NCI-H2107 treated with DMSO at 0.1 percent for 48 hours (cell line): Measurements from ENCODE around the gene PSME3.
A peak's percentile ranks its signal among the peaks of the same experiment; 100 is the strongest.

Source experiments
- DNase-seq: peaks from one replicate; lab custom pipeline; 2025; ENCODE audit not compliant: unreplicated experiment; lab: John Stamatoyannopoulos, UW

The PSME3 gene, protein sequence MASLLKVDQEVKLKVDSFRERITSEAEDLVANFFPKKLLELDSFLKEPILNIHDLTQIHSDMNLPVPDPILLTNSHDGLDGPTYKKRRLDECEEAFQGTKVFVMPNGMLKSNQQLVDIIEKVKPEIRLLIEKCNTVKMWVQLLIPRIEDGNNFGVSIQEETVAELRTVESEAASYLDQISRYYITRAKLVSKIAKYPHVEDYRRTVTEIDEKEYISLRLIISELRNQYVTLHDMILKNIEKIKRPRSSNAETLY

DNA sequence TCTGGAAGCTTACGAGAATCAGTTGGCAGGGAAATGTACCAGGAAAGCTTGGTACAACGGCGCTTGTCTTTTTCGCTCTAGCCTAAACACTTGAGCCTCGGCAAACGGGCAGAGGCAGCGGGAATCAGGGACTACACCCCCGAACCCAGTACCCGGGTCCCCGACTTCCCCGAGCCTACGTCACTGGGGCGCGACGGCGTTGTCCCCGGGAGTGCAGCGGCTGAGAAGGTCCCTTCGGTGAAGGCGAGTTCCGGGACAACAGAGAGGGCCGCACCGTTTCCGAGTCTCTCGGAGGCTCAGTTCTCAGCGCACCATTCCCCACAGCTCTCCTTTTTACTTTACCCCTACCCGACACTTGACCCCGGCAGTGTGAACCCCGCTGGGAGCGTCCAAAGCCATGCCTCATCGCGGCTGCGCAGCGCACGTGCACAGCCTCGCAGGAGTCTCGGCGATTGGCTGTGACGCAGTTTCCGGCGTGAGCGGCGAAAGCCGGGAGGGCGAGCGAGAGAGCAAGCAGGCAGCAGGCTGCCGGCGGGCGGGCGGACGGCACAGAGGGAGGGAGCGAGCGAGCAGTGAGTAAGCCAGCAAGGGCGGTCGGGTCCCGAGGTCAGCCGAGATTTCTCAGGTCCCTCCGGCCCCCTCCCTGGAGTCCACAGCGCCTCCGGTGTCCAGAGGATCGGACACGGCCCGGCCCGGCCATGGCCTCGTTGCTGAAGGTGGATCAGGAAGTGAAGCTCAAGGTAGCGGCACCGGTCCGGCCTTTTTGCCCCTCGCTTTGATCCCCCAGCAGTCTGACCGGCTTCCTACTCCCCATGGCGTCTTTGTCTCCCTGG, at the start of gene PSME3:
Gene PSME3, plus strand, starts transcription at position 464 of the 833 bp plus-strand sequence. Its CDS starts 235 bp downstream, at position 699.
- DNase-seq: peak; percentile 62

- DNase-seq: no peak
These were observed 49.4 kb upstream of the PSME3 start for GRCh38 chr17:42783791-42784138.

DNA sequence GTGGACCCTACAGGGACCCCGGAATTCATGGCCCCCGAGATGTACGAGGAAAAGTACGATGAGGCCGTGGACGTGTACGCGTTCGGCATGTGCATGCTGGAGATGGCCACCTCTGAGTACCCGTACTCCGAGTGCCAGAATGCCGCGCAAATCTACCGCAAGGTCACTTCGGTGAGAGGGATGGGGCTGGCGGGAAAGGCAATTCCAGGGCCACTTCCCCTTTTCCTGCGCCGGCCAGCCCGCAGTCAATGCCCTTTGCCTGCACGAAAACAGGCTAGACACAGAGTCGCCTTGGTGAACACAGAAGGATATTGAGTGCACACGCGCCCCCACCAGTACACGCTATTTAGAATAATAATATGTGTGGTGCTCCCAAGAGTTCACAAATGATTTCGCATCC, 48.8 kb upstream of the PSME3 start:
- DNase-seq: no peak

DNA sequence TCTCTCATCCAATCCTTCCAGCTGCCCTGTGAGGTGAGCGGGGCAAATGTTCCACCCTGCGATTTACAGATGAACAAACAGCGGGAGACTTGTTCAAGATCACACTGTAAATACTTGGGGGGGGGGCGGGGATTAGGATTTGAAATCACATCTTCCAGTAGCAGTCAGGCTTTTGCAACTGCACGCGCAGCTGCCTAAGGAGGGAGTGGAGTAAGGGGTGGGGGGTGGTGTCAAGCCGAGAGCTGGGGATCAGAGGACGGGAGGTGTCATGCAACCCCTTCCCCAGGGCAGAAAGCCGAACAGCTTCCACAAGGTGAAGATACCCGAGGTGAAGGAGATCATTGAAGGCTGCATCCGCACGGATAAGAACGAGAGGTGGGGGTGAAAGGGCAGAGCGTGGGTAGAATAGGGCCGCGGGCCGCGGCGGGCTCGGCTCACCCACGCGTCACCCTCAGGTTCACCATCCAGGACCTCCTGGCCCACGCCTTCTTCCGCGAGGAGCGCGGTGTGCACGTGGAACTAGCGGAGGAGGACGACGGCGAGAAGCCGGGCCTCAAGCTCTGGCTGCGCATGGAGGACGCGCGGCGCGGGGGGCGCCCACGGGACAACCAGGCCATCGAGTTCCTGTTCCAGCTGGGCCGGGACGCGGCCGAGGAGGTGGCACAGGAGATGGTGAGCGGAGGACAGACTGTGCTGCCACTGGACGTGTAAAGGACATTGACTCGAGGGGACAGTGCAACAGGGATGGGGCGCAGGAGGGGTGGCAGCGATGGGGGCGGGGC, 48.2 kb upstream of the PSME3 start:
- no peak for DNase-seq

- DNase-seq: no peak
These were observed 45.9 kb upstream of the PSME3 start for GRCh38 chr17:42787266-42787665.

GRCh38 chr17:42791948-42792347, 41.2 kb upstream of the PSME3 start:
- no peak for DNase-seq

GRCh38 chr17:42792545-42792944, 40.7 kb upstream of the PSME3 start:
- no peak for DNase-seq

- DNase-seq: no peak
These were observed 38.1 kb upstream of the PSME3 start for GRCh38 chr17:42795061-42795460.

- DNase-seq: no peak
These were observed 37.7 kb upstream of the PSME3 start for GRCh38 chr17:42795465-42795864.

GRCh38 chr17:42796066-42796758, 37.0 kb upstream of the PSME3 start:
- no peak for DNase-seq

GRCh38 chr17:42797067-42798007, 35.9 kb upstream of the PSME3 start:
- no peak for DNase-seq

DNA sequence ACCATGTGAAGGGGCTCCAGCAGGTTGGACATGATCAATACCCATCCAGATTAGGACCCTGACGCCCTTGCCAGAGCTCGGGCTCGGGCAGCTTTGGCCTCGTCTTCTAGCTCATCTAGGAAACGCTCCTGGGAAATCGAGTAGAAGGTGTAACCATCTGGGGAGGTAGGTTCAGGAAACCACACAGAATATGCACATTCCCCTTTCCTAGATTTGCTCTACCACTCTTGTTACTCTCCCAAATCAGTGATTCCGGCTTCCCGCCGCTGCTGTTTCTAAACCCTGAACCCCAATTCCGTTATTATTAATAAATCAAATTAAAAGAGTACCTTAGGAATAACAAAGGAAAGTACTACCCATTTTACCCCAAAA, 35.2 kb upstream of the PSME3 start:
- DNase-seq: no peak

DNA sequence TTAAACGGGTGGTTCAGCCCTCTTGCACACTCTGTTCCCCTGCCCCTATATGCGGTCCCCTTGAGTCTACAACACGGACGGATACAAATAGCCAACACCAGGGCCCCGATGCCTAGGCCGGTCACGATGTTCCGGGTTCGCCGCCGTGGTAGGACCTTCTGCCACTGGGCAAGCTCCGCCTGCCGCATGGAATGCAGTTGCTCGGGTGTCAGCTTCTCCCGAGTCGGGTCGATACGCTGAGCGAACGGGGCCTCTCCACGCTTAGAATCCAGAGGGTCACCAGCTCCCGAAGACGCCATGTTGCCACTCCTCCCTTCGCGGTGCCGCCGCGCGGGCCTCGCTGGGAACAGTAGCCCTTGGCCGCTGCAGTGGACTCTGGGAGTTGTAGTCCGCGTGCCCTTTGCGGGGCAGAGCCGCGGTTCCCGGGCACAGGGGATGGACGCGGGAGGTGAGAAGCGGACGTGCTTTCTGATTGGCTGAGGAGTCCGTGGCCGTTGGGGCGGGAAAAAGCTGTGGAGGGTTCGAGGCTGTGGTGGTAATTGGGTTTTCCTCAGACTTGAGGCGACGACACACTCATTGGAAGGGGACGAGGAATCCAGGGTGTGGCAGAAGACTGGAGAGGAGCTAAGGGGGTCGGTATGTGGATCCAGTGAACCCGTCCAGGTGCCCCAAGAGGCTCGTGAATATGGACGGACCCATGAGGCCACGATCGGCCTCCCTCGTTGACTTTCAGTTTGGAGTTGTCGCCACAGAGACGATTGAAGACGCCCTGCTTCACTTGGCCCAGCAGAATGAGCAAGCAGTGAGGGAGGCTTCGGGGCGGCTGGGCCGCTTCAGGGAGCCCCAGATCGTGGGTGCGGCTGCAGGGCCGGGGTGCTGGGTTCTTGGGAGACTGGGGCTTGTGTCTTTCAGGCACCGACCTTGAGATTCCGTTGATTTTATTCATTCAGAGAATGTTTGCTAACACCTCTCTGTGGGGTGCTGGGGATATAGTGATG, 34.5 kb upstream of the PSME3 start, which contains the start of the genes CNTD1 and COA3:
Gene CNTD1, plus strand, starts transcription at position 479 of the 998 bp plus-strand sequence. Its CDS starts 207 bp downstream, at position 686.
Gene COA3, minus strand, starts transcription at position 322 of the 998 bp plus-strand sequence. Its CDS starts 23 bp downstream, at position 299.
- peak; percentile 33 for DNase-seq

DNA sequence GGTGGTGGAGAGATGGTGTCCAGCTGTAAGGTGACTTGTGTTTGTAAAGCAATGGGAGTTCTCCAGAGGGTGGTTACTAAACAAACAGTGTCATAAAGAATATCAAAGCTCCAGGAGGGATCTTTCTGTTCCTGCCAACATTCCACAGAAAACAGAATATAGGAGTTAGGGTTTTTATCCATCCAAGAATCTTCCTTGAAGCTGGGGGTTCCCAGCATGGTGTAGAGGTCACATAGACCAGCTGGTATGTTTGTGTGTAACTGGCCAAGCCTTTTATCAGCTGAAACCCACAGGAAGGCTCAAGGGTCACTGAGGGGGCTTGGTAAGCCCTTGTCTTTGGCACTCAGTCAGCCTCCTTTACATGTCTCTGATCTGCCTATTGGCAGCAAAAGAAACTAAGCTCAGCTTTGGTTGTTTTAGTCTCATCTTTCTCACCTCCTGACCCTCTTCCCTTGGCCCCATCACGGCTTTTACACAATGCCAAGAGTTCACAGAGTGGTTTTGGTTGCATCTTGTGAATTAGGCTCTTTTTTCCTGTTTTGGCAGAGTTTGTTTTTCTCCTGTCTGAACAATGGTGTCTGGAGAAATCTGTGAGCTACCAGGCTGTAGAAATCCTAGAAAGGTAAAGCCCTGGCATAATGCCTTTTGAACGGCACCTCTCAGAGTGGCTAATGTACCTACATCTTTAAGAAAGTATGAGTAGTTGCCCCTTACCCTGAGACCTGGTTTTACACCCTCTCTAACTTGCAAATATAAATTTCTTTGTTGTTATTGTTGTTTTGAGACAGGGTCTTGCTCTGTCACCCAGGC, 29.9 kb upstream of the PSME3 start:
- DNase-seq: no peak

DNA sequence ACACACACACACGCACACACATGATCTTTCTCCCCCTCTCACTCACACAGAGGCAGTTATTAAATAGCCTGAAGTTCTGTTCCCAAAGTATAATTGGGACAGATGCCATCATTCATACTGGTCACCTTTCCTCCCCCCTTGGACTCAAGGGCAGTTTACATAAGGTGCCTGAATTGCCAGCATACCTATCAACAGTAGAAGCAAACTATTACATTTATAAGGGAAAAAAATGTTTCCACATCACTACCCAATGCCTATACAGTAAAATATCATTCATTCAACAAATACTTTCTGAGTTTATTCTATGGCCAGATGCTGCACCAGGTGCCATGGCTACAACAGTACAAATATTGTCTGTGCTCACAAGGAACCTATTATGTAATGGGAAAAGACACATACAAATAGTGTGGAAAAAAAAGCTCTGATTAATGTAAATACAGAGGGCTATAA, 28.3 kb upstream of the PSME3 start:
- no peak for DNase-seq

DNA sequence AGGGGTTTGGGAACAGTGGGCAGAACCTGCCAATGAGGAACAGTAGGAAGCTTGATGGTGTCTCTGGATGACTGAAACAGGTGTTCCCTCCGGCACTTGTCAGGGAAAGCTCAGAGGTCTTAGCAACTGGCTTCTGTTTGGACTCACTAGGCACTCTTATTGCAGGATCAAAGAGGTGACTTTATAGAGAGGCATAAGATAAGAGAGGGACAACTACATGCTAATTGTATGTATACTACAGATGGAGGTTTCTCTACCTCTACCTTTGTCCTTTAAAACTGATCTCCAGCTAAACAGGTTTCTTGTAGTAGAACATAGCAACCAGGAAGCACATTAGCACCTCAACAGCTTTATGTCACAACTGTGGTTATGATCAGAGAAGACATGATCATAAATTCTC, 26.9 kb upstream of the PSME3 start:
- no peak for DNase-seq

- DNase-seq: no peak
These were observed 23.9 kb upstream of the PSME3 start for GRCh38 chr17:42809250-42809649.
